Measurements from ENCODE around the gene SLAMF9.

GRCh38 chr1:159965263-159965662 lies 11.2 kb upstream of the SLAMF9 start:
- TF ChIP-seq EZH2 (IDR thresholded peaks at IDR 0.05; ENCODE audit: low read depth) (no peak), CTCF (conservative IDR thresholded peaks at IDR 0.05) (no peak)
